ENCODE data around the gene OTULIN. TPM values are rescaled to one million over a fixed set of nuclear protein-coding genes. Genes with fewer than 3 reads are reported as not detected.

Gene OTULIN
- total and polyA plus RNA-seq, 2 of the 8 experiments (the other 6 are each of a cell fraction or from before 2014, with no cell fraction given), result 5.2 to 34.8 TPM

GRCh38 chr5:14735944-14736343 lies 71.4 kb downstream of the OTULIN start:
- no peak overlapping the region for H3K4ac ChIP-seq (replicated peaks; ENCODE audit: insufficient read length, low read depth, low read length)
- H2BK5ac ChIP-seq (ENCODE audit: low read depth, low read length), result no peak overlapping the region
- TF ChIP-seq ATF2 (IDR thresholded peaks at IDR 0.05; ENCODE audit: low read length) (no peak), ATF3 (IDR thresholded peaks at IDR 0.05; ENCODE audit: insufficient read depth, low read depth, low read length) (no peak)
- no peak overlapping the region for H2AK5ac ChIP-seq (ENCODE audit: low read depth, low read length)
- H4K91ac ChIP-seq (replicated peaks; ENCODE audit: insufficient read length, low read length), result no peak overlapping the region
- ChIA-PET CTCF (ENCODE audit: partially characterized antibody) (interaction anchor here (1.1 kb wide), 1 partner anchor 268 kb away, joined by 3 read pairs; no protein-coding TSS in a partner anchor), POLR2A (ENCODE audit: partially characterized antibody) (no interaction called here)
- 0 out of 7 replicates have a peak, but pooled peaks cover 0 to 2% (median 0%) of the 10 kb centered on the region in 4 experiments for H3K27me3 ChIP-seq (replicated peaks in 1 of 4; ENCODE audit: control insufficient read depth in 3 of 4, extremely low read depth in 1 of 4, insufficient read depth in 3 of 4, low read length in 3 of 4)
- no peak overlapping the region for H4K5ac ChIP-seq (ENCODE audit: insufficient read length, low read depth, low read length)
- H3K36me3 ChIP-seq (ENCODE audit: control insufficient read depth in 2 of 4, insufficient read depth in 4 of 4, low read length in 3 of 4), result no peaks in the 10 kb centered on the region
- no peak overlapping the region for H3K9ac ChIP-seq (replicated peaks in 1 of 4; ENCODE audit: extremely low read depth in 1 of 4, low read depth in 3 of 4, low read length in 3 of 4)
- no peak overlapping the region for H3K18ac ChIP-seq (ENCODE audit: extremely low read depth, low read length)
- H3K14ac ChIP-seq (ENCODE audit: insufficient read length), result no peak overlapping the region
- no peak overlapping the region for H2BK15ac ChIP-seq (ENCODE audit: low read length)
- no peaks in the 10 kb centered on the region for H4K20me1 ChIP-seq (replicated peaks in 1 of 2; ENCODE audit: control insufficient read depth in 1 of 2, insufficient read depth in 2 of 2, low read length in 2 of 2)
- no peak overlapping the region for H4K8ac ChIP-seq (ENCODE audit: extremely low read depth, insufficient read depth, low read length)
- no peak overlapping the region for H2AFZ ChIP-seq (ENCODE audit: low read length)
- no peak overlapping the region for H2BK20ac ChIP-seq (ENCODE audit: low read length)
- H2BK12ac ChIP-seq (ENCODE audit: low read depth, low read length), result no peak overlapping the region
- H3K79me2 ChIP-seq (ENCODE audit: control insufficient read depth in 1 of 2, insufficient read depth in 2 of 2, low read length in 2 of 2), result no peaks in the 10 kb centered on the region
- no peaks in the 10 kb centered on the region for H3K9me3 ChIP-seq (ENCODE audit: insufficient read depth in 2 of 2, low read depth in 1 of 2, low read length in 1 of 2)
- no peak overlapping the region for H3K4me2 ChIP-seq (ENCODE audit: insufficient read depth in 1 of 2, low read depth in 2 of 2, low read length in 2 of 2)
- H3K23me2 ChIP-seq (ENCODE audit: low read depth, low read length), result no peaks in the 10 kb centered on the region
- WGBS, 2 experiments (ENCODE audit: extremely low coverage in 1 of 2, insufficient coverage in 1 of 2, insufficient read length in 1 of 2, insufficient replicate concordance in 2 of 2, low coverage in 1 of 2, low lambda C conversion rate in 2 of 2, missing lambda C conversion rate in 1 of 2), result 87% methylated on average over 4 of the region's 4 CpGs; no CpG with 5 or more reads in 1 of the 2 experiments
- DNase-seq (ENCODE audit: low read depth in 1 of 2, low spot score in 2 of 2) (no peak), FAIRE-seq (no peak)
- no peak overlapping the region for H3K23ac ChIP-seq (ENCODE audit: insufficient read length)
- no peak overlapping the region for H3K4me3 ChIP-seq (ENCODE audit: extremely low read depth in 1 of 4, insufficient read depth in 2 of 4, low read depth in 3 of 4, low read length in 4 of 4)
- H3K27ac ChIP-seq (ENCODE audit: low read depth, low read length), result no peak overlapping the region
- peaks cover 0 to 7% (median 3%) of the 10 kb centered on the region in 4 experiments; a peak in 4 of 7 replicates for H3K4me1 ChIP-seq (replicated peaks in 1 of 4; ENCODE audit: control insufficient read depth in 3 of 4, insufficient read depth in 4 of 4, low read length in 3 of 4)
- no peak overlapping the region for H3K56ac ChIP-seq (replicated peaks; ENCODE audit: insufficient read length, low read depth, low read length)
- no peak overlapping the region for H2BK120ac ChIP-seq (replicated peaks; ENCODE audit: low read depth, low read length)
- H3K79me1 ChIP-seq (ENCODE audit: low read depth, low read length), result no peaks in the 10 kb centered on the region
